Measurements from ENCODE around the gene MAP7D1. TPM values are rescaled to one million over a fixed set of nuclear protein-coding genes. Genes with fewer than 3 reads are reported as not detected.

The MAP7D1 gene
- total RNA-seq, 1 experiment from 2014 or later: 49.9 TPM

- H2BK120ac ChIP-seq (ENCODE audit: low read depth, low read length, poor library complexity, severe bottlenecking): no peak overlapping the region
- 0 out of 2 replicates have a peak, but pooled peaks cover 2% of the 10 kb centered on the region for H3K4me1 ChIP-seq (ENCODE audit: insufficient read depth, low read length)
- H2AK5ac ChIP-seq (ENCODE audit: insufficient read length, low read length): no peak overlapping the region
- no peak for DNase-seq
- H2BK12ac ChIP-seq (ENCODE audit: insufficient read length, low read depth, low read length): no peak overlapping the region
- no peak overlapping the region for H2BK15ac ChIP-seq (ENCODE audit: low read depth, low read length)
- no peaks in the 10 kb centered on the region for H3K79me2 ChIP-seq (ENCODE audit: insufficient read depth, low read length)
- peak overlapping the region in 2 of 3 experiments; percentile 28 to 45; a peak in 2 of 7 replicates for H3K27ac Mint-ChIP-seq
- H3K56ac ChIP-seq (ENCODE audit: insufficient read length, low read depth, low read length): no peak overlapping the region
- H3K27ac ChIP-seq (ENCODE audit: insufficient read length, low read depth, low read length): no peak overlapping the region
- TF ChIP-seq CTCF (conservative IDR thresholded peaks at IDR 0.05): no peak
- H2AFZ ChIP-seq (ENCODE audit: low read length): no peak overlapping the region
- H3K4me2 ChIP-seq (ENCODE audit: insufficient read depth, insufficient read length, low read length): no peak overlapping the region
- H3K4ac ChIP-seq (ENCODE audit: low read depth, low read length): no peak overlapping the region
- no peak overlapping the region for H4K5ac ChIP-seq (ENCODE audit: insufficient read length, low read depth, low read length)
- no peak overlapping the region for H3K18ac ChIP-seq (ENCODE audit: insufficient read length, low read depth, low read length)
- no peaks in the 10 kb centered on the region for H3K27me3 ChIP-seq (ENCODE audit: insufficient read depth, low read length)
- no peaks in the 10 kb centered on the region for H3K23me2 ChIP-seq (ENCODE audit: insufficient read length, low read depth, low read length, poor library complexity, severe bottlenecking)
- H4K20me1 ChIP-seq (ENCODE audit: control insufficient read depth, insufficient read depth, insufficient read length): no peaks in the 10 kb centered on the region
- H2BK5ac ChIP-seq (ENCODE audit: insufficient read length, low read length): no peak overlapping the region
- H3K23ac ChIP-seq (ENCODE audit: insufficient read length, low read depth, low read length): no peak overlapping the region
- no peaks in the 10 kb centered on the region for H3K9me3 ChIP-seq (ENCODE audit: control insufficient read depth, low read depth, low read length)
- H3K9ac ChIP-seq (ENCODE audit: extremely low read depth, insufficient read length, low read length): no peak overlapping the region
- H3K79me1 ChIP-seq (ENCODE audit: insufficient read depth, low read depth, low read length, poor library complexity, severe bottlenecking): no peaks in the 10 kb centered on the region
- no peak overlapping the region for H4K8ac ChIP-seq (replicated peaks; ENCODE audit: insufficient read length, low read depth, low read length)
- peaks cover 6 to 36% (median 17%) of the 10 kb centered on the region in 3 experiments; a peak in 6 of 7 replicates for H3K36me3 Mint-ChIP-seq (ENCODE audit: insufficient read depth in 1 of 3, low read depth in 3 of 3)
- H3K27me3 Mint-ChIP-seq (ENCODE audit: low read depth): no peaks in the 10 kb centered on the region
- no peak overlapping the region for H3K14ac ChIP-seq (ENCODE audit: insufficient read depth, low read length)
- no peaks in the 10 kb centered on the region for H3K9me3 Mint-ChIP-seq
- H3T11ph ChIP-seq (ENCODE audit: low read length): no peak overlapping the region
- H3K4me1 Mint-ChIP-seq: peaks cover 6 to 12% of the 10 kb centered on the region in 2 experiments
- H3K4me3 Mint-ChIP-seq: no peak overlapping the region
- H4K91ac ChIP-seq (ENCODE audit: insufficient read length, low read depth, low read length): no peak overlapping the region
- H2BK20ac ChIP-seq (ENCODE audit: low read depth, low read length, poor library complexity, severe bottlenecking): no peak overlapping the region
These were observed 20.2 kb upstream of the MAP7D1 start for GRCh38 chr1:36135796-36136195.
